OCI-LY1 (cell line): ENCODE data around the gene RUSF1.

Source experiments
- H2AFZ ChIP-seq: fragments of 200-600 bp; sonication (generic), shearing (Covaris generic); 2 replicates; pipeline ENCODE4 v1.6.0; 2014; ENCODE audit warnings: antibody characterized with exemption, mild to moderate bottlenecking, low read length
- H3F3A ChIP-seq: fragments of 200-600 bp; sonication (generic), shearing (Covaris generic); 2 replicates; pipeline ENCODE4 v1.6.0; 2014; ENCODE audit warnings: mild to moderate bottlenecking, antibody characterized with exemption, low read length, moderate library complexity; ENCODE audit not compliant: insufficient read depth
- H3K27ac ChIP-seq: fragments of 200-600 bp; sonication (generic); 2 replicates; pipeline ENCODE4 v1.5.1; 2014; ENCODE audit warnings: low read length, mixed run types, mild to moderate bottlenecking, low read depth; ENCODE audit not compliant: poor library complexity, severe bottlenecking
- H3K27me3 ChIP-seq: fragments of 200-600 bp; sonication (generic); 2 replicates; pipeline ENCODE4 v1.6.0; 2014; ENCODE audit warnings: antibody characterized with exemption, mild to moderate bottlenecking, low read length, moderate library complexity; ENCODE audit not compliant: insufficient read depth
- H3K36me3 ChIP-seq: fragments of 200-600 bp; sonication (generic); 2 replicates; pipeline ENCODE4 v1.6.1; 2014; ENCODE audit warnings: mild to moderate bottlenecking, antibody characterized with exemption, low read length, moderate library complexity, mixed read lengths; ENCODE audit not compliant: insufficient read depth
- H3K4me1 ChIP-seq: fragments of 200-600 bp; sonication (generic); 2 replicates; pipeline ENCODE4 v1.5.1; 2014; ENCODE audit warnings: mild to moderate bottlenecking, low read length, moderate library complexity; ENCODE audit not compliant: insufficient read depth, severe bottlenecking
- H3K4me2 ChIP-seq: fragments of 200-600 bp; sonication (generic), shearing (Covaris generic); 2 replicates; pipeline ENCODE4 v1.6.1; 2014; ENCODE audit warnings: low read length
- H3K4me3 ChIP-seq: fragments of 200-600 bp; sonication (generic); 2 replicates; pipeline ENCODE4 v1.5.1; 2014; ENCODE audit warnings: low read length, low read depth, mild to moderate bottlenecking, mixed read lengths; ENCODE audit not compliant: poor library complexity, severe bottlenecking
- H3K79me2 ChIP-seq: fragments of 200-600 bp; shearing (Covaris generic); 2 replicates; pipeline ENCODE4 v1.6.1; 2016; ENCODE audit warnings: mixed run types, low read length, mixed read lengths; ENCODE audit not compliant: insufficient read depth
- H3K9ac ChIP-seq: fragments of 200-600 bp; sonication (generic), shearing (Covaris generic); 2 replicates; pipeline ENCODE4 v1.6.1; 2014; ENCODE audit warnings: mild to moderate bottlenecking, low read length, mixed read lengths
- H3K9me2 ChIP-seq: fragments of 200-600 bp; sonication (generic), shearing (Covaris generic); 2 replicates; pipeline ENCODE4 v1.6.1; 2014; ENCODE audit warnings: low read depth, mild to moderate bottlenecking, low read length, mixed read lengths
- H3K9me3 ChIP-seq: fragments of 200-600 bp; shearing (Covaris generic); 2 replicates; pipeline ENCODE4 v1.6.1; 2014; ENCODE audit warnings: low read length, mixed read lengths
- H4K20me1 ChIP-seq: fragments of 200-600 bp; sonication (generic), shearing (Covaris generic); 2 replicates; pipeline ENCODE4 v1.6.0; 2016; ENCODE audit warnings: mild to moderate bottlenecking, low read length; ENCODE audit not compliant: insufficient read depth
- CTCF ChIP-seq: fragments of 200-600 bp; sonication (generic), shearing (Covaris generic); IDR thresholded peaks from 2 replicates; pipeline ENCODE4 v1.5.1; 2017; ENCODE audit warnings: mild to moderate bottlenecking, antibody characterized with exemption, low read length, moderate library complexity, mixed read lengths
- EZH2 ChIP-seq: fragments of 200-600 bp; sonication (generic), shearing (Covaris generic); IDR thresholded peaks from 2 replicates; pipeline ENCODE4 v1.8.0; 2017; ENCODE audit warnings: borderline replicate concordance, mixed run types, mild to moderate bottlenecking, antibody characterized with exemption, low read length, moderate library complexity, mixed read lengths

Gene RUSF1

GRCh38 chr16:31460582-31461002 lies 47.6 kb downstream of the RUSF1 start:
- H3K9me3 ChIP-seq: no peaks in the 10 kb centered on the region
- no peak for TF ChIP-seq EZH2
- peak; percentile 60 for TF ChIP-seq CTCF
- H2AFZ ChIP-seq: no peak overlapping the region
- peaks cover 23% of the 10 kb centered on the region for H3K4me1 ChIP-seq
- H4K20me1 ChIP-seq: no peaks in the 10 kb centered on the region
- H3K36me3 ChIP-seq: peaks cover 8% of the 10 kb centered on the region; the same call in 1 of the 2 replicates
- no peaks in the 10 kb centered on the region for H3F3A ChIP-seq
- H3K9me2 ChIP-seq: no peaks in the 10 kb centered on the region
- no peak overlapping the region for H3K9ac ChIP-seq
- peak overlapping the region; percentile 77 for H3K4me3 ChIP-seq
- H3K27me3 ChIP-seq: no peaks in the 10 kb centered on the region
- H3K79me2 ChIP-seq: no peaks in the 10 kb centered on the region
- no peak overlapping the region for H3K27ac ChIP-seq
- H3K4me2 ChIP-seq: peak overlapping the region; percentile 78; the same call in 1 of the 2 replicates

- H3K4me1 ChIP-seq: peaks cover 23% of the 10 kb centered on the region
Observed at GRCh38 chr16:31459687-31460581, 48.3 kb downstream of the RUSF1 start.

More at GRCh38 chr16:31459687-31460581, 48.3 kb downstream of the RUSF1 start:
- H3K9me3 ChIP-seq: no peaks in the 10 kb centered on the region
- H2AFZ ChIP-seq: no peak overlapping the region
- TF ChIP-seq CTCF: no peak
- no peak for TF ChIP-seq EZH2
- no peaks in the 10 kb centered on the region for H4K20me1 ChIP-seq
- H3K9ac ChIP-seq: peak overlapping the region; percentile 79
- H3K4me3 ChIP-seq: peak overlapping the region; percentile 77
- peak overlapping the region; percentile 78 for H3K4me2 ChIP-seq
- peaks cover 8% of the 10 kb centered on the region; the same call in 1 of the 2 replicates for H3K36me3 ChIP-seq
- H3K9me2 ChIP-seq: no peaks in the 10 kb centered on the region
- H3K27me3 ChIP-seq: no peaks in the 10 kb centered on the region
- H3F3A ChIP-seq: no peaks in the 10 kb centered on the region
- peak overlapping the region; percentile 87 for H3K27ac ChIP-seq
- no peaks in the 10 kb centered on the region for H3K79me2 ChIP-seq
